Activated CD8-positive, alpha-beta T cell treated with anti-CD3 and anti-CD28 coated beads for 36 hours (primary cell): ENCODE results near the gene MPZL3. TPM values are rescaled to one million over a fixed set of nuclear protein-coding genes. Genes with fewer than 3 reads are reported as not detected.

Experiments used
- ATAC-seq: fragments of 200-7000 bp; cut with Tn5 transposase; one replicate; pipeline ENCODE4 v1.10.0; 2021; ENCODE audit warnings: mild to moderate bottlenecking, moderate library complexity
- CTCF ChIA-PET: fragments of 350-600 bp; sonication (Branson Sonifier 250); formaldehyde crosslinking; loops from one replicate; lab custom pipeline; 2021; ENCODE audit warnings: antibody characterized with exemption; lab: Charles Lee
- POLR2A ChIA-PET: fragments of 350-600 bp; sonication (Branson Sonifier 250); formaldehyde crosslinking; loops from one replicate; lab custom pipeline; 2021; ENCODE audit warnings: antibody characterized with exemption; lab: Charles Lee
- DNase-seq: peaks from one replicate; pipeline ENCODE4 v3.0.0-alpha.2; 2020
- H3K27ac Mint-ChIP-seq: one replicate; pipeline ENCODE4 v1.8.0; 2021; ENCODE audit warnings: mild to moderate bottlenecking, mixed read lengths
- H3K27me3 Mint-ChIP-seq: one replicate; pipeline ENCODE4 v1.8.0; 2021; ENCODE audit warnings: mixed read lengths
- H3K36me3 Mint-ChIP-seq: one replicate; pipeline ENCODE4 v1.8.0; 2021; ENCODE audit warnings: low read depth, mixed read lengths
- H3K4me1 Mint-ChIP-seq: one replicate; pipeline ENCODE4 v1.8.0; 2021; ENCODE audit warnings: low read depth, mixed read lengths
- H3K4me3 Mint-ChIP-seq: one replicate; pipeline ENCODE4 v1.8.0; 2021; ENCODE audit warnings: mild to moderate bottlenecking, moderate library complexity, mixed read lengths
- H3K9me3 Mint-ChIP-seq: one replicate; pipeline ENCODE4 v1.8.0; 2021; ENCODE audit warnings: mixed read lengths
- intact Hi-C: fragments of 100-400 bp; cut with micrococcal nuclease; formaldehyde crosslinking; loops from one replicate; pipeline ENCODE4 v1.10.0; 2022
- total RNA-seq, 2 experiments: library from RNA; stranded (reverse); gene quantifications; one replicate each; pipeline ENCODE4 v1.2.3, GENCODE V29; 2021
- TF ChIP-seq, protein P1 (sequence below): fragments of 200-600 bp; IDR thresholded peaks from one replicate; pipeline ENCODE4 v1.8.0; 2022; ENCODE audit warnings: antibody characterized with exemption, mild to moderate bottlenecking

The MPZL3 gene
- total RNA-seq, 2 experiments from 2014 or later, result 51.1 to 51.7 TPM

DNA sequence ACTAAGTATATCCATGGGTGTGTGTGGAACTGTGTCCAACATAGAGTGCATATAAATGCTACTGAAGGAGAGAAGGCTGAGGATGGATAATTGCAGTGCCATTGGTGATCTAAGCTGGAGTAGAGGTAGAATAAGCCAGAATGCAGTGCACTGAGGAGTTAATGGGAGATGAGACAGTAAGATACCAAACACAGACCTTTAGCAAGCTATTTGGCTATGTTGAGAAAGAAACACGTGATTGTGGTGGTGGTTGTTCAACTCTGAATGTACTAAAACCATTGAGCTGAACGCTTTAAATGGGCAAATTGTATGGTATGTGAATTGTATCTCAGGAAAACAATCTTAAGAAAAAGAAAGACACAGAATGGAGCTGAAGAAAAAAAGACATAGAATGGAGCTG lies 50.2 kb downstream of the MPZL3 start:
- ATAC-seq, result no peak

DNA sequence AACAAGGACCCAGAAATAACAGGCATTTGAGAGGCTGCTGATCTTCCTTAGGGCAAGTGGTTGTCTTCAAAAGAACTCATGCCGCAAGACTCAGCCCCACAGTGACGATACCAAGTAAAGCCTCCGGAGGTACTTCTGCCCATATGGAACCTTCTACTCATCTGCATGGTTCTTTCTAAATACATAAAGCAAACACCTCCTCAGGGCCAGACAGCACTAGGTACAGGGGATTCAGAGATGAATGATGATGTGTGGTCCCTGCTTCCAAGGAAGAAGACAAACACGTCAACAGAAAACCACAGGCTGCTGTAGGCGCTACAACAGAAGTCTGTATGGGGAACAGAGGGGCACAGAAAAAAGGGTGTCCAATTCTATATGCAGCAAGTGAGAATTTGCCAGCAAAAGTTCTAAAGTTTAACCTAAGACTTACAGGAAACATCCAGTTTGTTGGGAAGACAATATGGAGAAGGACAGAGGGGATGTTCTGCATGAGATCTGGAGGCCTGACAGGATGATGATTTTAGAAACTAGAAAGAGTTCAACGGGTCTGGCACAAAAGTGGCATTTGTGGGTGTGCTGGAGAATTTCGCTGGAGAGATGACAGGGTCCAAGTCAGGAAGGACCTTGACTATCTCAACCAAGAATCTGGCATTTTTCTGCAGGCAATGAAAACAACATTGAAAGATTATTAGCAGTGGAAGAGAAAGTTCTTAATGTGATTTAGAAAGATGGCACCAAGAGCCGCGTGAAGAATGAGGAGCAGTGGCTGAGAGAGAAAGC lies 51.1 kb downstream of the MPZL3 start:
- Mint-ChIP-seq H3K36me3 (peaks cover 30% of the 10 kb centered on the region), H3K27ac (no peak overlapping the region), H3K4me3 (no peak overlapping the region), H3K4me1 (peaks cover 41% of the 10 kb centered on the region), H3K9me3 (no peaks in the 10 kb centered on the region), H3K27me3 (no peaks in the 10 kb centered on the region)
- ATAC-seq, result peak; percentile 82
- POLR2A ChIA-PET, result interaction anchor here (0.8 to 5.9 kb wide), 12 partner anchors 10 to 138 kb away, joined by 3 to 326 read pairs (median 8); partner anchors contain the start of gene JAML
- DNase-seq, result peak; percentile 83
- CTCF ChIA-PET, result interaction anchor here (0.8 to 3.7 kb wide), 9 partner anchors 10 to 151 kb away, joined by 3 to 100 read pairs (median 6); partner anchors contain the start of genes MPZL2 and MPZL3
- intact Hi-C loops, result loop anchor here (1.0 to 5.0 kb wide), 6 partner anchors 16 to 141 kb away; partner anchors contain the start of genes CD3D, CD3G and JAML
- TF ChIP-seq, protein P1, sequence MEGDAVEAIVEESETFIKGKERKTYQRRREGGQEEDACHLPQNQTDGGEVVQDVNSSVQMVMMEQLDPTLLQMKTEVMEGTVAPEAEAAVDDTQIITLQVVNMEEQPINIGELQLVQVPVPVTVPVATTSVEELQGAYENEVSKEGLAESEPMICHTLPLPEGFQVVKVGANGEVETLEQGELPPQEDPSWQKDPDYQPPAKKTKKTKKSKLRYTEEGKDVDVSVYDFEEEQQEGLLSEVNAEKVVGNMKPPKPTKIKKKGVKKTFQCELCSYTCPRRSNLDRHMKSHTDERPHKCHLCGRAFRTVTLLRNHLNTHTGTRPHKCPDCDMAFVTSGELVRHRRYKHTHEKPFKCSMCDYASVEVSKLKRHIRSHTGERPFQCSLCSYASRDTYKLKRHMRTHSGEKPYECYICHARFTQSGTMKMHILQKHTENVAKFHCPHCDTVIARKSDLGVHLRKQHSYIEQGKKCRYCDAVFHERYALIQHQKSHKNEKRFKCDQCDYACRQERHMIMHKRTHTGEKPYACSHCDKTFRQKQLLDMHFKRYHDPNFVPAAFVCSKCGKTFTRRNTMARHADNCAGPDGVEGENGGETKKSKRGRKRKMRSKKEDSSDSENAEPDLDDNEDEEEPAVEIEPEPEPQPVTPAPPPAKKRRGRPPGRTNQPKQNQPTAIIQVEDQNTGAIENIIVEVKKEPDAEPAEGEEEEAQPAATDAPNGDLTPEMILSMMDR, result no peak

More for the DNA sequence above, 50.2 kb downstream of the MPZL3 start:
- Mint-ChIP-seq H3K36me3 (peaks cover 27% of the 10 kb centered on the region), H3K4me1 (peaks cover 48% of the 10 kb centered on the region), H3K27me3 (no peaks in the 10 kb centered on the region), H3K27ac (no peak overlapping the region), H3K9me3 (no peaks in the 10 kb centered on the region), H3K4me3 (no peak overlapping the region)
- CTCF ChIA-PET, result interaction anchor here (0.8 to 2.8 kb wide), 14 partner anchors 9 to 93 kb away, joined by 3 to 17 read pairs (median 6); partner anchors contain the start of genes JAML, MPZL2 and MPZL3
- POLR2A ChIA-PET, result interaction anchor here (0.8 to 5.9 kb wide), 23 partner anchors 17 to 234 kb away, joined by 3 to 326 read pairs (median 4); partner anchors contain the start of genes CD3D, JAML, KMT2A and MPZL3
- TF ChIP-seq, protein P1, result no peak
- intact Hi-C loops, result loop anchor here (1.0 to 5.0 kb wide), 6 partner anchors 15 to 140 kb away; partner anchors contain the start of genes CD3D, CD3G and JAML
- no peak for DNase-seq

DNA sequence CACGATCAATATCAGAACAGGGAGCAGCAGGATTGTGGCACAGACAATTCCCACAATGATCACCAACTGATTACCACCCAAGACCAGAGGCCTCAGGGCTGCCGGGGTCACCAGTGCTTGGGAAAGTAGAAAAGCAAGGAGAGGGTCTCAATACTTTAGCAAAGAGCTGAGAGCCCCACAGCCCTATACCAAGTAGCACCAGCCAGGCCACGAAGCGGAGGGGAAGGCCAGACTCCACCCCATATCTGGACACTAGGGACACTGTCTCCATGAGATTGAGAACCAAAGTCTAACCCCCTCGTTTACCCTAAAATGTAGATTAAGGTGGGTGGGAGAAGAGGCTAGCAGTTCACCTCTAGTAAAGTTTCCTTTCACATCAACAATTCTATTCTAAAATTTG lies 51.7 kb downstream of the MPZL3 start:
- POLR2A ChIA-PET, result interaction anchor here (0.5 to 3.8 kb wide), 10 partner anchors 11 to 143 kb away, joined by 3 to 77 read pairs (median 7); partner anchors contain the start of genes CD3E, CD3G and JAML

DNA sequence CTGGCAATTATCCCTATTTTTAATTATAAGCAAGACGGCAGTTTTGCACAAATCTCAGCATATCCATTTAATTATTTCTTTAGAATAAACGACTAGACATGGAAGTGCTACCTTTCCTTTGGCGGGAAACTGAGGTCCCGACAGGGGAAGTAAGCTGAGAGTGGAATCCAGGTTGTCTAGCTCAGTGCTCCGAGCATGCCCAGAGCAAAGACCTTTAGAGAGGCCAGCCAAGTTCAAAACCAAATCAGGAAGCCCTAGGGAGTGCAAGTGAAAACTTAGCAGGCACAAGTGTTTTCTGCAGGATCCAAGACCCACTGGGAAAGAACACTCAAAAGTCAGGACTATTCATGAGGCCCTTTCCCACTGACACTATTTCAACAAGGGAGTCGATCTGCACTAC lies 53.0 kb downstream of the MPZL3 start:
- no peaks in the 10 kb centered on the region for H3K27me3 Mint-ChIP-seq
- intact Hi-C loops, result no loop called here
- H3K4me3 Mint-ChIP-seq, result no peak overlapping the region
- ATAC-seq (no peak), DNase-seq (no peak)
- ChIA-PET POLR2A (interaction anchor here (0.7 to 3.8 kb wide), 20 partner anchors 9 to 143 kb away, joined by 3 to 77 read pairs (median 4); partner anchors contain the start of genes CD3D, CD3E, JAML and MPZL3), CTCF (interaction anchor here (0.7 to 3.7 kb wide), 45 partner anchors 9 to 249 kb away, joined by 3 to 100 read pairs (median 9); partner anchors contain the start of genes CD3D, CD3E, JAML and KMT2A)
- no peak overlapping the region for H3K27ac Mint-ChIP-seq
- H3K36me3 Mint-ChIP-seq, result peaks cover 46% of the 10 kb centered on the region
- TF ChIP-seq, protein P1, result no peak
- H3K9me3 Mint-ChIP-seq, result no peaks in the 10 kb centered on the region
- H3K4me1 Mint-ChIP-seq, result peaks cover 37% of the 10 kb centered on the region

More for the DNA sequence above, 51.7 kb downstream of the MPZL3 start:
- Mint-ChIP-seq H3K36me3 (peaks cover 33% of the 10 kb centered on the region), H3K9me3 (no peaks in the 10 kb centered on the region), H3K27me3 (no peaks in the 10 kb centered on the region), H3K4me1 (peaks cover 35% of the 10 kb centered on the region), H3K4me3 (no peak overlapping the region), H3K27ac (no peak overlapping the region)
- DNase-seq, result no peak
- CTCF ChIA-PET, result interaction anchor here (0.8 to 3.7 kb wide), 6 partner anchors 11 to 152 kb away, joined by 3 to 100 read pairs (median 13); partner anchors contain the start of gene MPZL2
- TF ChIP-seq, protein P1, result no peak
- peak; percentile 2 for ATAC-seq
- intact Hi-C loops, result loop anchor here (2.0 to 5.0 kb wide), 5 partner anchors 24 to 142 kb away; partner anchors contain the start of genes CD3D, CD3G and JAML
